ENCODE results near the gene ATP6V0A4.
"Not testable (repeated sequence)": the region's sequence is repeated elsewhere in the genome, so short reads cannot be mapped to it uniquely, and the experiment has no call there.

Gene ATP6V0A4
- long read RNA-seq, donor 1, partial matches to known transcripts, result 23 of 40 reads
- long read RNA-seq, donor 1, other reads (novel, unspliced or antisense), result 15 of 40 reads
- long read RNA-seq, donor 2, partial matches to known transcripts, result 17 of 19 reads
- long read RNA-seq, donor 2, other reads (novel, unspliced or antisense), result 0 of 19 reads
- long read RNA-seq, donor 3, partial matches to known transcripts, result 28 of 30 reads
- long read RNA-seq, donor 3, other reads (novel, unspliced or antisense), result 0 of 30 reads
- long read RNA-seq, donor 4, partial matches to known transcripts, result 52 of 54 reads
- long read RNA-seq, donor 4, other reads (novel, unspliced or antisense), result 0 of 54 reads
- long read RNA-seq, donor 5, partial matches to known transcripts, result 117 of 123 reads
- long read RNA-seq, donor 5, other reads (novel, unspliced or antisense), result 0 of 123 reads
- long read RNA-seq, donor 6, partial matches to known transcripts, result 14 of 40 reads
- long read RNA-seq, donor 6, other reads (novel, unspliced or antisense), result 24 of 40 reads
- long read RNA-seq, donor 7, partial matches to known transcripts, result 22 of 62 reads
- long read RNA-seq, donor 7, other reads (novel, unspliced or antisense), result 36 of 62 reads
- long read RNA-seq, donor 8, partial matches to known transcripts, result 86 of 89 reads
- long read RNA-seq, donor 8, other reads (novel, unspliced or antisense), result 0 of 89 reads

DNA sequence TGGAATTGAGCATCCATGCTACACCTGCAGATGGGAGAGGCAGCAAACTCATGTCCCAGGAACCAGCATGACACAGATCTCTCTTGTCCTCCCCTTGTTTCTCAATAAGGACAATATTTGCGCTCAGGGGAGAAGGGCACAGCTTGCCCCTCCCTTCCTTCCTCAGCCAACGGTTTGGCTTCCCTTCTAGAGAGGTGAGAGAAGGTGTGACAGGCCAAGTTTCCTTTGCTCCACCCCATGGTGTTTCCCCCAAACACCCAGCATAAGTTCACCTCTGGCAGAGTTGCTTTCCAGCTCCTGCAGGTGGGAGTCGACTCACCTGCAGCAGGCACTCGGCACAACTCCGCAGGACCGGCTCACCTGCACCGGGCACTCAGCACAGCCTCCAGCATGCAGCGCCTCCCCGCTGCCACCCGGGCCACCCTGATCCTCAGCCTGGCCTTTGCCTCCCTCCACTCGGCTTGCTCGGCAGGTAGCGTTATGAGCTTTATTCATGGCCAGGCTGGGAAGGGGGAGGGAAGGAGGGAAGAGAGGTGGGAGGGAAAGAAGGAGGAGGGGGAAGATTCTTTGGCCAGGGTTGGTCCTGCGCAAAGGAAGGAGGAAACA, at the start of gene ATP6V0A4, which contains the start of gene TMEM213:
TSS of gene ATP6V0A4 (minus strand) at position 482 of the 606 bp plus-strand sequence. CDS start 26,949 bp downstream, outside the sequence.
TSS of gene TMEM213 (plus strand) at position 280 of the 606 bp plus-strand sequence. CDS start at position 391, 111 bp downstream.
- DNase-seq, result peak; percentile 33

DNA sequence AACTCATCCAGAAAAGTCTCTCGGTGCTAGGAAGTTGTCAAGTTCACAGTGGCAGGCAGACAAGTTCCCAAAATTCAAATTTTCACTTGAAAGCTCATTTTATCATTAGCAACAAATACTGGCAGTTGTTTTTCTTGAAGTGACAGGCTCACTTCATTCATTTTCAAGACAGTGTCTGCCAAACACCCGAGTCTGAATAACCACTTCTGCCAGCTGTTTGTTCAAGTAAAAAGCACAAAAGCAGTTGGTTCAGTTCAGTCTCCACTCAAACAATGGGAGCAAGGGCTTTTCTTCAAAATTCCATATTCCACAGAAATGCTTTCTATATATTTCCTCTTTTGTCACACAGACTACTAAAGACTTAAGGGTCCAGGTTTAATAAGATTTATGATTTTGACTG, 47.7 kb upstream of the ATP6V0A4 start:
- DNase-seq, result no peak

DNA sequence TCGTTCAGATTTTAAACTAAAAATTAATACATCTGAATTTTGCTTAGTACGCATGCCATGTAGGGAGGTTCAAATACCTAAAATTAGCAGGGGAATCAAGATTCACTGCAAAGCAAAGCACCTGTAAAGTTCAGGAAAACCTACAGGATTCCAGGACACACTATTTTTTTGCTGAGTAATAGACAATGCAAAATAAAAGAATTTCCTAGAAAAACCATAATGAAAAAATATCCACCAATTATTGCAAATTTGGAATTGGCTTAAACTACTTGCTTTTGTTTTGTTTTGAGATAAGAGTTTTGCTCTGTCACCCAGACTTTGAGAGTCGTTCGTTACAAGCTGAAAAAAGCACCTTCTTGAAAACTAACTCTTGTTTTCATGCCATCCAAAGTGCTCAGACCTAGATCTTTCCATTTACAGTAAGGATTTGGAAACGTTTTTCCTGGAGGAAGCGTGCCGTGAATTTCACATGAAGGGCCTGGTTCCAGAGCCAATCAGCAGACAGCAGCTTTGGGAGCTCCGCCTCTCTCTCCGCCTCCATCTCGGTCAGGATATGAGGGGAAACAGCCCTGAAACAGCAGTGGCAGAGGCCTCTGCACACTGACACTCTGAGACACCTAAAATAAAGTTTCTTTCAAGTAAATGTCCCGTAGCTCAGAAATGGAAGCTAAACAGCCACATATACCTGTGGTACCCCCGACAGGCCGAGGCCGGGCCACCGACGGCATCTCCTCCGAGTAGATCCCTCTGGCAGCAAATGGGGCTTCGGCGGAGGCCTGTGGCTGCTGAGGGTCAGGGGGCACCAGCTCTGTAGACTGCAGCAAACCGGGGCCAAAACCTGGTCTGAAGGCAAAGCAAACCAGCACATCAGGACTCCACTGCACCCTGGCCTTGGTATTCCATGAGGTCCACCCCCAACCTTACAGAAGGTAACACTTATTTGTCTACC, 45.9 kb upstream of the ATP6V0A4 start:
- DNase-seq, result no peak

DNA sequence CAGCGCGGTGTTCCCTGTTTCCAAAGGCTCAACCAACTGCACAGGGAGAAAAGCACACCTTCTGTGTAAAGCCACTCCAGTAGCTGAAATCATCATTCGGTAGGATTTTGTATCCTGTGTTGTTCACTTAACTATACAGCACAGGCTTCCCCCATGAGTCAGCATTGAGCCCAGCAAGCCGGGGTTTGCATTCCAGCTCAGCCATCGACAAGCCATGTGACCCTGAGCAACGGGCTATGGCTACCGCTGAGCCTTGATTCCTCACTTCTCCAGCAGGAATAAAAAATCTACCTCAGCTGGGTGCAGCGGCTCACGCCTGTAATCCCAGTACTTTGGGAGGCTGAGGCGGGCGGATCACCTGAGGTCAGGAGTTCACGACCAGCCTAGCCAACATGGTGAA, 44.1 kb upstream of the ATP6V0A4 start:
- DNase-seq, result no peak

- DNase-seq, result peak; percentile 3
Measured at GRCh38 chr7:138838166-138838565, 40.2 kb upstream of the ATP6V0A4 start.

- peak; percentile 11 for DNase-seq
Measured at GRCh38 chr7:138837627-138838026, 39.6 kb upstream of the ATP6V0A4 start.

DNA sequence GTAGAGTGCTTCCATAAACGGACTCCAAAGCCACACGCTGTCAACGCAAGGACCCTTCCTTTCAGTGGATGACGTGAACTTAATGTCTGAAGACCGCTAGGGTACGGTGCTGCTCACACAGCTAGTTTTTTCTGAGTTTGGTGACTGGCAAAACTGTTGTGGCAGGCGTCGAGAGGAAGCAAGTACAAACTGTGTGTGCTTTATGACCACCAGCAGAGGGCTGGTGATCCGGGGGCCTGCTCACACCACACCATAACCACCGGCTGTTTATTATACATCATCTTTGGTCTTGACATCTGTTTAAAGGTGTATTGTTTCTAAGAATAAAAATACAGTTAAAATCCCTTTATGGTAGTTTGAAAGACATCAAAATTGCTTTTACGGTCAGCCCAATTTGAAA, 37.1 kb upstream of the ATP6V0A4 start:
- no peak for DNase-seq

GRCh38 chr7:138834583-138834982, 36.6 kb upstream of the ATP6V0A4 start:
- DNase-seq, result no peak

- no peak for DNase-seq
Measured at GRCh38 chr7:138833596-138833995, 35.6 kb upstream of the ATP6V0A4 start.

DNA sequence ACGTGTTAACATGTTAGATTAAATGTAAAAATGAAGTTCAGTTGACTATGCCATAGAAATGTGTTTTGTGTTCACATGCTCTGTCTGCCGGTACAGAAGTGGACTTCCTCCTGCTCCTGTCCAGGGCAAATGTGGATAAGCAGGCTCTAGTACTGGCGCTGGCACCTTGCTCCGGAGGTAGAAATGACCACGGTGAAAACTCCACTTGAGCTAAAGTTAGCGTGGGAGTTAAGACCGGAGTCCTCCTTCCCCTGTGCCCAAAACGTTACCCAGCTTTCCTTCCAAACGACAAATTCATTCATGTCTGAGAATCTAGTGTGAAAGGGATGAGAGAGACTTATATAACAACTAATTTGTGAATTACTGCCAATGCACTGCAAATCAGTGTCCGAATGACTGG, 35.0 kb upstream of the ATP6V0A4 start:
- DNase-seq, result no peak

- no peak for DNase-seq
Measured at GRCh38 chr7:138829335-138829734, 31.3 kb upstream of the ATP6V0A4 start.

GRCh38 chr7:138828302-138828701, 30.3 kb upstream of the ATP6V0A4 start:
- DNase-seq, result no peak

DNA sequence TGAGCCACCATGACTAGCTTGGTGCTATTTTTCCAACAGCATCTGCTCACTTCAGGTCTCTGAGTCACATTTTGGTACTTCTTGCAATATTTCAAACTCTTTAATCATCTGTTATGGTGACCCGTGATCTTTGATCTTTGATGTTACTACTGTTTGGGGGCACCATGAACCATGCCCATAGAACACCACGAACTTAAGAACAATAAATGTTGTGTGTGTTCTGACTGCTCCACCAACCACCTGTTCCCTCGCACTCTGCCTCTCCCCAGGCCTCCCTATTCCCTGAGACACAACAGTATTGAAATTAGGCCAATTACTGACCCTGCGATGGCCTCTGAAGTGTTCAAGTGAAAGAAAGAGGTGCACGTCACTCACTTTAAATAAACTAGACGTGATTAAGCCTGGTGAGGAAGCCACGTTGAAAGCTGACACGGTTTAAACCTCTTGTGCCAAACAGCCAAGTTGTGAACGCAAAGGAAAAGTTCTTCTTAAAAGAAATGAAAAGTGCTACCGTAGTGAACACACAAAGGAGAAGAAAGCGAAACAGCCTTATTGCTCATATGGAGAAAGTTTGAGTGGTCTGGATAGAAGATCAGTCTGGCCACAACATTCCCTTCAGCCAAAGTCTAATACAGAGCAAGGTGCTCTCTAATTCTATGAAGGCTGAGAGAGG, 27.2 kb upstream of the ATP6V0A4 start:
- no peak for DNase-seq

GRCh38 chr7:138822867-138823535, 25.0 kb upstream of the ATP6V0A4 start:
- no peak for DNase-seq

DNA sequence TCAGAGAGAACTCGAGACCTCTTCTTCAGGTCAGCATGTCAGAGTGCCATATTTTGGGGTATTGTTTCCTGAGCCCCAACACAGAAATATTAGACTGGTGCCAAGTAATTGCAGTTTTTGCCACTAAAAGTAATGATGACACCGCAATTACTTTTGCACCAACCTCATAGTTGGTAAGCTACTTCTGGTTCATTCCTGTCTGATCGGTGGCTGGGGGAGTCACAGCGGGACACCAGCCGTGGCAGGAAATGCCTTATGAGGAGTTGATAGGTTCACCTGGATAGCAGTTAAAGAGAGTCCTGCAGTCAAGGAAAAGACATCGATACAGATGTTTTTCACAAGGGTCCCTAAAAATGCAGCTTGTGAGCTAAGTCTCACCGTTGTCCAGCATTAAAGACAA, 23.9 kb upstream of the ATP6V0A4 start:
- no peak for DNase-seq

DNA sequence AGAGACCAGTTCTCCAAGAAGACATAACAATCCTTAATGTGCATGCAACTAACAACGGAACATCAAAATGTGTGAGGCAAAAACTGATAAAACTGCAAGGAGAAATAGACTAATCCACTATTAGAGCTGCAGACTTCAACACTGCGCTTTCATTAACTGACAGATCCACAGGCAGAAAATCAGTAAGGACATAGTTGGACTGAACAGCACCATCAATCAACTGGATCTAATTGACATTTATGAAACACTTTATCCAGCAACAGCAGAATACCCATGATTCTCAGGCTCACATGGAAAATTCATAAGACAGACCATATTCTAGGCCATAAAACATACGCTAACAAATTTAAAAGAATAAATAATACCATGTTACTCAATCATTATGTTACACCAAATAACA, 21.6 kb upstream of the ATP6V0A4 start:
- DNase-seq, result no peak

DNA sequence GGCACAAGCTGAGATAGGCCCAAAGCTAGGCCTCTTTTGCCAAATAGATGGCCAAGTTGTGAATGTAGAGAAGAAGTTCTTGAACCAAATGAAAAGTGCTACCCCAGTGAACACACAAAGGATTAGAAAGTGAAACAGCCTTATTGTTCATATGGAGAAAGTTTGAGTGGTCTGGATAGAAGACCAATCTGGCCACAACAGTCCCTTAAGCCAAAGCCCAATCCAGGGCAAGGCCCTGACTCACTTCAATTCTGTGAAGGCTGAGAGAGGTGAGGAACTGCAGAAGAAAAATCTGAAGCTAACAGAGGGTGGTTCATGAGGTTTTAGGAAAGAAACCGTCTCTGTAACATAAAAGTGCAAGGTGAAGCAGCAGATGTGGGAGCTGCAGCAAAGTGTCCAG, 18.7 kb upstream of the ATP6V0A4 start:
- no peak for DNase-seq

DNA sequence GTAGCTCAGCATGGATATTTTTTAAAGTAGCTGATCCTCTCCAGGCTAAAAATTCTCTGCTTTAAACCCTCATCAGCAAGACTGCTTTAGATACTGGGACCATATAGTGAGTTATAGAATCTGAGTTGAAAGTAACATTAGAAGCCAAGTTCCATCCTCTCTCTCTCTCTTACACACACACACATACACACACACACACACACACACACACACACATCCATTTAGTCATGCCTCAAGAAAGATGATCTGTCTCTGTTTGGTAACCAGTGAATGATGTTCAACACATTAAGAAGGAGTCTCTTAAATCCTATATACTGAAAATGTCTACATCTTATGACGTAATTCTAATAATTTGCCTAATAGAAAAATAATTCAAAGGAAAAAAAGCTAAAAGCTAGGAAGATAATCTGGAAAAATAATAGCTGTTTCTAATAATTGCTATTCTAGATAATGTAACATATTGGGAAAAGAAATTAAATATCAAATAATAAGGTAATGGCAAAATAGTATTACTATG, 16.9 kb upstream of the ATP6V0A4 start:
- no peak for DNase-seq

GRCh38 chr7:138813945-138814344, 15.9 kb upstream of the ATP6V0A4 start:
- no peak for DNase-seq

GRCh38 chr7:138811327-138811726, 13.3 kb upstream of the ATP6V0A4 start:
- not testable (repeated sequence) for DNase-seq

DNA sequence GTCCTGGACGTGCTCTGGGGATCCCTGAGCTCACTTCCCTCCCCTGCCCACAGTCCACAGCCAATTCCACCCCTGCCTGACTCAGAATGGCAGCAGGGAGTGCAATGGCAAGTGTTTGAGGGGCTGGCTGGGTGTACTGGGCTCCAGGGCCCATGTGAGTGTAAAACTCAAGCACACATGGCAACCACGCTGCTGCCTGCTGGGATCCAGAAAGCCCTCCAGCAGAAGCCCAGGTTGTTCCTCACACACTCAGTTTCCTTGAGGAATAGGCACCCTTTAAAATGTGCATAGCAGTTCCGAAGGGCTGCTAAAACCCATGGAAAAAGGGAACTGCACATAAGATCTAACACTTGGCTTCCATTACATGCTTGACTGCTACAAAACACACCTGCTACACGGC, 11.3 kb upstream of the ATP6V0A4 start:
- no peak for DNase-seq
